LNCaP clone FGC (cell line): ENCODE results near the gene RANBP10.
"Not testable (repeated sequence)": the region's sequence is repeated elsewhere in the genome, so short reads cannot be mapped to it uniquely, and the experiment has no call there.

Source experiments
- DNase-seq: peaks from one replicate; pipeline ENCODE4 v3.0.0-alpha.2; 2011; ENCODE audit warnings: low read depth
- H3K4me3 ChIP-seq: 2 replicates; pipeline ENCODE4 v1.5.1; 2011; ENCODE audit warnings: mild to moderate bottlenecking, low read depth, low read length, control low read depth
- CTCF ChIP-seq: IDR thresholded peaks from 2 replicates; pipeline ENCODE4 v1.5.1; 2012; ENCODE audit warnings: mild to moderate bottlenecking; ENCODE audit not compliant: control insufficient read depth, insufficient read depth; ENCODE audit errors: extremely low read depth

Gene RANBP10

GRCh38 chr16:67841198-67841815, 34.9 kb upstream of the RANBP10 start:
- peak overlapping the region; percentile 76 for H3K4me3 ChIP-seq
- no peak for TF ChIP-seq CTCF

GRCh38 chr16:67837811-67838210, 31.5 kb upstream of the RANBP10 start:
- no peak for TF ChIP-seq CTCF
- DNase-seq, result no peak
- no peak overlapping the region for H3K4me3 ChIP-seq

More at GRCh38 chr16:67841198-67841815, 34.9 kb upstream of the RANBP10 start:
- DNase-seq, result no peak

- H3K4me3 ChIP-seq, DNase-seq: not testable (repeated sequence)
Measured at GRCh38 chr16:67837190-67837589, 30.8 kb upstream of the RANBP10 start.

- peak overlapping the region; percentile 73 for H3K4me3 ChIP-seq
- no peak for TF ChIP-seq CTCF
Measured at GRCh38 chr16:67834242-67834614, 27.9 kb upstream of the RANBP10 start.

GRCh38 chr16:67833415-67834241, 27.3 kb upstream of the RANBP10 start:
- TF ChIP-seq CTCF, result no peak
- peak; percentile 47 for DNase-seq
- peak overlapping the region; percentile 73 for H3K4me3 ChIP-seq

More at GRCh38 chr16:67834242-67834614, 27.9 kb upstream of the RANBP10 start:
- DNase-seq, result no peak

- no peak for TF ChIP-seq CTCF
- DNase-seq, result no peak
- peak overlapping the region; percentile 73 for H3K4me3 ChIP-seq
Measured at GRCh38 chr16:67833030-67833414, 26.7 kb upstream of the RANBP10 start.

- TF ChIP-seq CTCF, result no peak
- DNase-seq, result no peak
- H3K4me3 ChIP-seq, result no peak overlapping the region
Measured at GRCh38 chr16:67828651-67829050, 22.3 kb upstream of the RANBP10 start.
